Prostate gland (tissue), 2 donors: ENCODE results near the gene MT3.

Experiments
- POLR2A ChIP-seq: fragments of 450-650 bp; IDR thresholded peaks from one replicate; pipeline ENCODE4 v1.6.1; 2016; ENCODE audit warnings: antibody characterized with exemption, mild to moderate bottlenecking
- TF ChIP-seq, protein P1 (sequence below), 4 experiments: fragments of 200-600 bp in 2 of 4; fragments of 450-650 bp in 2 of 4; sonication (generic) in 2 of 4; IDR thresholded peaks; 1 replicate in 3 of 4; 2 replicates in 1 of 4; pipeline ENCODE4 v1.5.1; 2016 to 2019; ENCODE audit warnings: antibody characterized with exemption in 4 of 4, mild to moderate bottlenecking in 2 of 4, moderate library complexity in 2 of 4

DNA sequence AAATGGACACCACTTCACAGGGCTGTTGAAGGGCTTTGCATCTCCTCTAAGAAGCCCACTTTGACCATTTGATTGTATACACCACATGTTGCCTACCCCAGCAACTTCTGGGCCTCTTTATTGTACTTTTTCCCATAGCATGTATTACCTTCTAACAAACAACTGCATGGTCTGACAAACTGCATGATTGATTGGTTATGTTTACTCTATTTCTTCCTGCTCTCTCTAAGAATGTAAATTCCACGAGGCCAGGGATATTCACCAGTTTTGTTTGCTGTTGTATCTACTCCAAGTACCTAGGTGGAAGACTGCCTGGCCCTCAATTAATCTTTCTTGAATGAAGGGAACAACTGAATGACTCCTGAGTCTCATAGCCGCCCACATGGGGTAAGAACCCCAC is 47.3 kb upstream of the MT3 start:
- TF ChIP-seq, protein P1, sequence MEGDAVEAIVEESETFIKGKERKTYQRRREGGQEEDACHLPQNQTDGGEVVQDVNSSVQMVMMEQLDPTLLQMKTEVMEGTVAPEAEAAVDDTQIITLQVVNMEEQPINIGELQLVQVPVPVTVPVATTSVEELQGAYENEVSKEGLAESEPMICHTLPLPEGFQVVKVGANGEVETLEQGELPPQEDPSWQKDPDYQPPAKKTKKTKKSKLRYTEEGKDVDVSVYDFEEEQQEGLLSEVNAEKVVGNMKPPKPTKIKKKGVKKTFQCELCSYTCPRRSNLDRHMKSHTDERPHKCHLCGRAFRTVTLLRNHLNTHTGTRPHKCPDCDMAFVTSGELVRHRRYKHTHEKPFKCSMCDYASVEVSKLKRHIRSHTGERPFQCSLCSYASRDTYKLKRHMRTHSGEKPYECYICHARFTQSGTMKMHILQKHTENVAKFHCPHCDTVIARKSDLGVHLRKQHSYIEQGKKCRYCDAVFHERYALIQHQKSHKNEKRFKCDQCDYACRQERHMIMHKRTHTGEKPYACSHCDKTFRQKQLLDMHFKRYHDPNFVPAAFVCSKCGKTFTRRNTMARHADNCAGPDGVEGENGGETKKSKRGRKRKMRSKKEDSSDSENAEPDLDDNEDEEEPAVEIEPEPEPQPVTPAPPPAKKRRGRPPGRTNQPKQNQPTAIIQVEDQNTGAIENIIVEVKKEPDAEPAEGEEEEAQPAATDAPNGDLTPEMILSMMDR (IDR thresholded peaks at IDR 0.05) = no peak
- TF ChIP-seq POLR2A = no peak
